Right lobe of liver (tissue), 6 donors: ENCODE measurements around the gene AKAP13. TPM values are rescaled to one million over a fixed set of nuclear protein-coding genes. Genes with fewer than 3 reads are reported as not detected.
A peak's percentile ranks its signal among the peaks of the same experiment; 100 is the strongest.

Experiments
- ATAC-seq, 4 donors: fragments of 200-7000 bp; cut with Tn5 transposase; one replicate each; pipeline ENCODE4 v1.9.1; 2020; ENCODE audit warnings: mild to moderate bottlenecking in 4 of 4, moderate library complexity in 4 of 4
- DNase-seq, 3 donors: peaks; one replicate each; pipeline ENCODE4 v3.0.0-alpha.2; 2020
- H3K27ac ChIP-seq, 3 donors: fragments of 200-600 bp; one replicate each; pipeline ENCODE4 v1.8.0; 2022
- H3K27me3 ChIP-seq, 2 donors: fragments of 200-600 bp; one replicate each; pipeline ENCODE4 v1.8.0; 2022
- H3K36me3 ChIP-seq, 4 donors: fragments of 200-600 bp; sonication (generic) in 1 of 4; one replicate each; pipeline versions ENCODE4 v1.5.1 to v1.8.0; 2017 to 2022; ENCODE audit warnings: control low read depth in 1 of 4
- H3K4me1 ChIP-seq, 4 donors: fragments of 200-600 bp; sonication (generic) in 1 of 4; one replicate each; pipeline versions ENCODE4 v1.5.1 to v1.8.0; 2017 to 2022; ENCODE audit warnings: control low read depth in 1 of 4
- H3K4me3 ChIP-seq, 3 donors: fragments of 200-600 bp; one replicate each; pipeline ENCODE4 v1.8.0; 2022
- H3K9me3 ChIP-seq, 4 donors: fragments of 200-600 bp; sonication (generic) in 1 of 4; one replicate each; pipeline versions ENCODE4 v1.5.1 to v1.8.0; 2017 to 2022; ENCODE audit warnings: control low read depth in 1 of 4
- POLR2A ChIP-seq: fragments of 450-650 bp; IDR thresholded peaks from one replicate; pipeline ENCODE4 v1.6.1; 2017; ENCODE audit warnings: antibody characterized with exemption, mild to moderate bottlenecking
- WGBS: methylation state at CpG from one replicate; pipeline ENCODE4 v1.1.6; 2018; ENCODE audit warnings: low coverage, low lambda C conversion rate; ENCODE audit not compliant: insufficient coverage; ENCODE audit errors: missing lambda C conversion rate; 5-methylcytosine and 5-hydroxymethylcytosine counted together
- intact Hi-C, 2 donors: fragments of 100-400 bp; cut with DNase I; formaldehyde crosslinking; loops; one replicate each; pipeline versions ENCODE4 v1.11.2 to v1.14.1; 2022
- total RNA-seq, 6 experiments: library from RNA; depleted of rRNA in 2 of 6; stranded (reverse); fragments of >200 nt in 2 of 6; fragmentation: NEBNext Ultra II Directional in 3 of 6; extraction: Animal tissue kit (Norgen Biotek cat#: 25700) in 3 of 6; gene quantifications; one replicate each; pipeline versions ENCODE4 v1.1.0 to v1.2.4, GENCODE V29; 2016 to 2023
- TF ChIP-seq, protein P1 (sequence below), 4 donors: fragments of 200-600 bp in 3 of 4; fragments of 450-650 bp in 1 of 4; IDR thresholded peaks; one replicate each; pipeline versions ENCODE4 v1.5.1 to v1.8.0; 2016 to 2022; ENCODE audit warnings: antibody characterized with exemption in 4 of 4, mild to moderate bottlenecking in 2 of 4
- donor health status: DM: no; HTN: yes; CAD: no.
- donor health status: DM: no; HTN: no; CAD: no.
- donor health status: DM: no; HTN: no; CAD: no.
- donor health status: DM: no; HTN: yes; CAD: no.
- donor health status: DM: no; HTN: yes; CAD: no.

Gene AKAP13
- total RNA-seq, 6 experiments from 2014 or later: 50.1 to 73.1 (median 63.9) TPM

DNA sequence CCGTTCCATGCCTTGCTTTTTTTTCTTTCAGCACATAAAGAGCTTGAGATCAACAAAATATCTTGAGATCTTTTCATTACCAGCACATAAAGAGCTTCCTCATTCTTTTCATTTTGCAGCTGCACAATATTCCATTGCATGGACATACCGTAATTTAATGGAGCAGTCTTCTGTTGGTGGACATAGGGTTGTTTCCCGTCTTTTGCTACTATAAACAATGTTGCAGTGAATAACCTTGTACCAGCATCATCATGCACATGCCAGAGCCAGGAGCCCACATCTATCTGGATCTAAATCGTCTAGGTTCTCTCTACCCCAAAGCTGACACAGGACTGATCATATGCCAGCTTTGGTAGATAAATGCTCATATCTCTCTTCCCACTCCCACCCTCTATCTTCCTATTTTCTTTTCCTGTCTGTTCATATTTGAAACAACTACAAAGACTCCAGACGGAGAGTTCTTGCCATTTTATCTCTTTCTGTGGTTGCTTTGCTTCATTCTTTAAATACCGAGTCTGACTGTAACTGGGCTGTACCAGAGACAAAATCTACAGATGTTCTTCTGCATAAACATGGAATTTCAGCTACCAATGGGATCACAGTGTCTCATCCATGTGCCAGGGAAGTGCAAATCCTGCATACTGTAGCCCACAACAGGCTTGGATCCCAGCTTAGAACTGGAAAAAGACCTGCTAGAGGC lies 47.1 kb upstream of the AKAP13 start:
- ATAC-seq: no peak
- WGBS: 80% methylated on average over 6 of the region's 6 CpGs
- no peaks in the 10 kb centered on the region for H3K27me3 ChIP-seq
- no peak overlapping the region for H3K27ac ChIP-seq
- H3K4me1 ChIP-seq: peaks cover 0 to 20% (median 4%) of the 10 kb centered on the region in 4 donors
- DNase-seq: no peak
- TF ChIP-seq, protein P1, sequence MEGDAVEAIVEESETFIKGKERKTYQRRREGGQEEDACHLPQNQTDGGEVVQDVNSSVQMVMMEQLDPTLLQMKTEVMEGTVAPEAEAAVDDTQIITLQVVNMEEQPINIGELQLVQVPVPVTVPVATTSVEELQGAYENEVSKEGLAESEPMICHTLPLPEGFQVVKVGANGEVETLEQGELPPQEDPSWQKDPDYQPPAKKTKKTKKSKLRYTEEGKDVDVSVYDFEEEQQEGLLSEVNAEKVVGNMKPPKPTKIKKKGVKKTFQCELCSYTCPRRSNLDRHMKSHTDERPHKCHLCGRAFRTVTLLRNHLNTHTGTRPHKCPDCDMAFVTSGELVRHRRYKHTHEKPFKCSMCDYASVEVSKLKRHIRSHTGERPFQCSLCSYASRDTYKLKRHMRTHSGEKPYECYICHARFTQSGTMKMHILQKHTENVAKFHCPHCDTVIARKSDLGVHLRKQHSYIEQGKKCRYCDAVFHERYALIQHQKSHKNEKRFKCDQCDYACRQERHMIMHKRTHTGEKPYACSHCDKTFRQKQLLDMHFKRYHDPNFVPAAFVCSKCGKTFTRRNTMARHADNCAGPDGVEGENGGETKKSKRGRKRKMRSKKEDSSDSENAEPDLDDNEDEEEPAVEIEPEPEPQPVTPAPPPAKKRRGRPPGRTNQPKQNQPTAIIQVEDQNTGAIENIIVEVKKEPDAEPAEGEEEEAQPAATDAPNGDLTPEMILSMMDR (IDR thresholded peaks at IDR 0.05): no peak
- no peak for TF ChIP-seq POLR2A
- no peak overlapping the region for H3K4me3 ChIP-seq
- H3K36me3 ChIP-seq: no peaks in the 10 kb centered on the region
- intact Hi-C loops: no loop called here
- H3K9me3 ChIP-seq: no peaks in the 10 kb centered on the region

DNA sequence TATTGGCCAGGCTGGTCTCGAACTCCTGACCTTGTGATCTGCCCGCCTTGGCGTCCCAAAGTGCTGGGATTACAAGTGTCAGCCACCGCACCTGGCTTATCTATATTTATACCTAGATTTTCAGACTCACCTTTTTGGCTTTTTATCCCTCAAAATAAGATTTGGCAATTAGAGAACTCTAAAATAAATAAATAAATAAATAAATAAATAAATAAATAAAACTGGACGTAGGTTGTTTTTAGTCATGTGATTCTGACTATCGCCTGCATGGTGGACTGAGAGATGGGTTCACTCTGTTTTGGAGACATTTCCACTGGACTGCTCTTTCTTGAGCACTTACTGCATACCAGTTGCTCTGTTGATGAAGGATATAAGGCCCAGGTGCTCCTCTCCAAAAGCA lies 46.2 kb upstream of the AKAP13 start:
- no peak for DNase-seq
- 90% methylated on average over 6 of the region's 6 CpGs for WGBS
- H3K4me1 ChIP-seq: peaks cover 0 to 20% (median 4%) of the 10 kb centered on the region in 4 donors
- H3K9me3 ChIP-seq: no peaks in the 10 kb centered on the region
- H3K4me3 ChIP-seq: no peak overlapping the region
- intact Hi-C loops: no loop called here
- no peaks in the 10 kb centered on the region for H3K36me3 ChIP-seq
- ATAC-seq: no peak
- TF ChIP-seq, protein P1 (IDR thresholded peaks at IDR 0.05): no peak
- no peak for TF ChIP-seq POLR2A
- H3K27me3 ChIP-seq: no peaks in the 10 kb centered on the region
- no peak overlapping the region for H3K27ac ChIP-seq

DNA sequence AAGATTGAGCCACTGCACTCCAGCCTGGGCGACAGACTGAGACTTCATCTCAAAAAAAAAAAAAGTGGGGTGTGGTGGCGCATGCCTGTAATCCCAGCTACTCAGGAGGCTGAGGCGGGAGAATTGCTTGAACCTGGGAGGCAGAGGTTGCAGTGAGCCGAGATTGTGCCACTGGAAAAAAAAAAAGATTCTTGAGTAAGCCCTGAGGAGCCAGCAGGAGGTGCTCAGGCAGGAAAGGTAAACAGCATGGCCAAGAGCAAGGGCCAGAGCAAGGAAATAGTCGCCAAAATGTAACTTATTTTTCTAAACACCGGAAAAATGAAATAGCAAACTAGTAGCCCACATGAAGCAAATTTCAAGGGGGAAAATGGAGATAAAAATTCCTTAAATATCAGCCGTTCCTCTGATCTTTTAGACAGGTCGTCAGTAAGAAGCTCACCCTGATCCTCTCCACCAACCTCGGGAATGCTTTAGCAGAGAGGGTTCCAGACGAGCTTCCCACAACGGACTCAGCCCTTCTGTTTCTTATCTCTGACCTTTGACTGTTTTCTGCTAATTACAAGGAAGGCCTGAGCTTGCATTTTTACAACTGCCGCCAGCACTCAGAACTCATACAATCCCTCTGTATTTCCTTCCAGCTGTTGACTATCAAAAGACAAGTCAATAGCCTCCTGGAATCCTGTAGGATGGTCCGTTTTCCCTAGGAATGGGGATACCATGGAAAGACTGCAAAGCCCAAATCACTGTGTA lies 45.0 kb upstream of the AKAP13 start:
- intact Hi-C loops: no loop called here
- TF ChIP-seq, protein P1 (IDR thresholded peaks at IDR 0.05): no peak
- TF ChIP-seq POLR2A: no peak
- 59% methylated on average over 12 of the region's 13 CpGs for WGBS
- DNase-seq (no peak), ATAC-seq (peak; percentile 20 to 35 (median 28))
- Histone ChIP-seq H3K4me3 (no peak overlapping the region), H3K27ac (no peak overlapping the region), H3K4me1 (peaks cover 0 to 20% (median 4%) of the 10 kb centered on the region in 4 donors), H3K9me3 (no peaks in the 10 kb centered on the region), H3K36me3 (no peaks in the 10 kb centered on the region), H3K27me3 (no peaks in the 10 kb centered on the region)

- Histone ChIP-seq H3K4me3 (no peak overlapping the region), H3K27ac (no peak overlapping the region), H3K4me1 (peaks cover 0 to 12% (median 4%) of the 10 kb centered on the region in 4 donors), H3K9me3 (no peaks in the 10 kb centered on the region), H3K27me3 (no peaks in the 10 kb centered on the region), H3K36me3 (no peaks in the 10 kb centered on the region)
- DNase-seq: no peak
- intact Hi-C loops: no loop called here
- peak in 2 of 4 donors; percentile 55 to 71 for ATAC-seq
- no peak for TF ChIP-seq POLR2A
- TF ChIP-seq, protein P1 (IDR thresholded peaks at IDR 0.05): no peak
- 43% methylated on average over 5 of the region's 5 CpGs for WGBS
Measured at GRCh38 chr15:85336880-85337279, 43.5 kb upstream of the AKAP13 start.
